OCI-LY1 (cell line): ENCODE data around the gene CFAP77.

Experiments used
- H2AFZ ChIP-seq: fragments of 200-600 bp; sonication (generic), shearing (Covaris generic); 2 replicates; pipeline ENCODE4 v1.6.0; 2014; ENCODE audit warnings: antibody characterized with exemption, mild to moderate bottlenecking, low read length
- H3F3A ChIP-seq: fragments of 200-600 bp; sonication (generic), shearing (Covaris generic); 2 replicates; pipeline ENCODE4 v1.6.0; 2014; ENCODE audit warnings: mild to moderate bottlenecking, antibody characterized with exemption, low read length, moderate library complexity; ENCODE audit not compliant: insufficient read depth
- H3K27ac ChIP-seq: fragments of 200-600 bp; sonication (generic); 2 replicates; pipeline ENCODE4 v1.5.1; 2014; ENCODE audit warnings: low read length, mixed run types, mild to moderate bottlenecking, low read depth; ENCODE audit not compliant: poor library complexity, severe bottlenecking
- H3K27me3 ChIP-seq: fragments of 200-600 bp; sonication (generic); 2 replicates; pipeline ENCODE4 v1.6.0; 2014; ENCODE audit warnings: antibody characterized with exemption, mild to moderate bottlenecking, low read length, moderate library complexity; ENCODE audit not compliant: insufficient read depth
- H3K36me3 ChIP-seq: fragments of 200-600 bp; sonication (generic); 2 replicates; pipeline ENCODE4 v1.6.1; 2014; ENCODE audit warnings: mild to moderate bottlenecking, antibody characterized with exemption, low read length, moderate library complexity, mixed read lengths; ENCODE audit not compliant: insufficient read depth
- H3K4me1 ChIP-seq: fragments of 200-600 bp; sonication (generic); 2 replicates; pipeline ENCODE4 v1.5.1; 2014; ENCODE audit warnings: mild to moderate bottlenecking, low read length, moderate library complexity; ENCODE audit not compliant: insufficient read depth, severe bottlenecking
- H3K4me2 ChIP-seq: fragments of 200-600 bp; sonication (generic), shearing (Covaris generic); 2 replicates; pipeline ENCODE4 v1.6.1; 2014; ENCODE audit warnings: low read length
- H3K4me3 ChIP-seq: fragments of 200-600 bp; sonication (generic); 2 replicates; pipeline ENCODE4 v1.5.1; 2014; ENCODE audit warnings: low read length, low read depth, mild to moderate bottlenecking, mixed read lengths; ENCODE audit not compliant: poor library complexity, severe bottlenecking
- H3K79me2 ChIP-seq: fragments of 200-600 bp; shearing (Covaris generic); 2 replicates; pipeline ENCODE4 v1.6.1; 2016; ENCODE audit warnings: mixed run types, low read length, mixed read lengths; ENCODE audit not compliant: insufficient read depth
- H3K9ac ChIP-seq: fragments of 200-600 bp; sonication (generic), shearing (Covaris generic); 2 replicates; pipeline ENCODE4 v1.6.1; 2014; ENCODE audit warnings: mild to moderate bottlenecking, low read length, mixed read lengths
- H3K9me2 ChIP-seq: fragments of 200-600 bp; sonication (generic), shearing (Covaris generic); 2 replicates; pipeline ENCODE4 v1.6.1; 2014; ENCODE audit warnings: low read depth, mild to moderate bottlenecking, low read length, mixed read lengths
- H3K9me3 ChIP-seq: fragments of 200-600 bp; shearing (Covaris generic); 2 replicates; pipeline ENCODE4 v1.6.1; 2014; ENCODE audit warnings: low read length, mixed read lengths
- H4K20me1 ChIP-seq: fragments of 200-600 bp; sonication (generic), shearing (Covaris generic); 2 replicates; pipeline ENCODE4 v1.6.0; 2016; ENCODE audit warnings: mild to moderate bottlenecking, low read length; ENCODE audit not compliant: insufficient read depth
- CTCF ChIP-seq: fragments of 200-600 bp; sonication (generic), shearing (Covaris generic); IDR thresholded peaks from 2 replicates; pipeline ENCODE4 v1.5.1; 2017; ENCODE audit warnings: mild to moderate bottlenecking, antibody characterized with exemption, low read length, moderate library complexity, mixed read lengths
- EZH2 ChIP-seq: fragments of 200-600 bp; sonication (generic), shearing (Covaris generic); IDR thresholded peaks from 2 replicates; pipeline ENCODE4 v1.8.0; 2017; ENCODE audit warnings: borderline replicate concordance, mixed run types, mild to moderate bottlenecking, antibody characterized with exemption, low read length, moderate library complexity, mixed read lengths

CFAP77 gene

GRCh38 chr9:132406554-132407122 lies 3.4 kb upstream of the CFAP77 start, which contains the start of gene TTF1:
TSS of gene TTF1 (minus strand) at chr9:132406840. CDS start at chr9:132402821, 4,019 bp downstream.
- H3K4me3 ChIP-seq, result peak within 1 kb of the TSS; percentile 67
- H2AFZ ChIP-seq, result no peak within 1 kb of the TSS
- H3K9me3 ChIP-seq, result no peaks in the 10 kb centered on the region
- H3K79me2 ChIP-seq, result no peaks in the 10 kb centered on the region
- H3F3A ChIP-seq, result no peaks in the 10 kb centered on the region
- H3K9me2 ChIP-seq, result no peaks in the 10 kb centered on the region
- H3K27ac ChIP-seq, result no peak within 1 kb of the TSS
- peak within 1 kb of the TSS; percentile 92 for H3K4me2 ChIP-seq
- H3K9ac ChIP-seq, result peak within 1 kb of the TSS; percentile 63
- peaks cover 5% of the 10 kb centered on the region; the same call in 1 of the 2 replicates for H3K27me3 ChIP-seq
- H4K20me1 ChIP-seq, result no peaks in the 10 kb centered on the region
- peaks cover 22% of the 10 kb centered on the region; the same call in 1 of the 2 replicates for H3K36me3 ChIP-seq
- TF ChIP-seq EZH2 (no peak), CTCF (no peak)
- H3K4me1 ChIP-seq, result peaks cover 50% of the 10 kb centered on the region

- H3F3A ChIP-seq, result no peaks in the 10 kb centered on the region
- H3K36me3 ChIP-seq, result peaks cover 17% of the 10 kb centered on the region; the same call in 1 of the 2 replicates
- peak overlapping the region; percentile 67 for H3K4me3 ChIP-seq
- H3K9ac ChIP-seq, result no peak overlapping the region
- peak overlapping the region; percentile 92 for H3K4me2 ChIP-seq
- H4K20me1 ChIP-seq, result no peaks in the 10 kb centered on the region
- peaks cover 50% of the 10 kb centered on the region for H3K4me1 ChIP-seq
- no peak overlapping the region for H2AFZ ChIP-seq
- H3K9me2 ChIP-seq, result no peaks in the 10 kb centered on the region
- H3K27me3 ChIP-seq, result peaks cover 5% of the 10 kb centered on the region; the same call in 1 of the 2 replicates
- TF ChIP-seq EZH2 (no peak), CTCF (no peak)
- no peaks in the 10 kb centered on the region for H3K9me3 ChIP-seq
- no peak overlapping the region for H3K27ac ChIP-seq
- no peaks in the 10 kb centered on the region for H3K79me2 ChIP-seq
Measured at GRCh38 chr9:132407196-132407595, 2.8 kb upstream of the CFAP77 start.

GRCh38 chr9:132408521-132408920 lies 1.5 kb upstream of the CFAP77 start:
- peaks cover 3% of the 10 kb centered on the region; the same call in 1 of the 2 replicates for H3K36me3 ChIP-seq

More at GRCh38 chr9:132408521-132408920, 1.5 kb upstream of the CFAP77 start:
- no peaks in the 10 kb centered on the region for H3K79me2 ChIP-seq
- H3K27me3 ChIP-seq, result peaks cover 5% of the 10 kb centered on the region; the same call in 1 of the 2 replicates
- no peak overlapping the region for H3K27ac ChIP-seq
- TF ChIP-seq EZH2 (no peak), CTCF (no peak)
- peaks cover 50% of the 10 kb centered on the region for H3K4me1 ChIP-seq
- no peaks in the 10 kb centered on the region for H3F3A ChIP-seq
- H3K9ac ChIP-seq, result no peak overlapping the region
- H3K4me3 ChIP-seq, result no peak overlapping the region
- no peak overlapping the region for H2AFZ ChIP-seq
- no peaks in the 10 kb centered on the region for H3K9me2 ChIP-seq
- no peaks in the 10 kb centered on the region for H4K20me1 ChIP-seq
- no peaks in the 10 kb centered on the region for H3K9me3 ChIP-seq
- H3K4me2 ChIP-seq, result no peak overlapping the region
